Measurements from ENCODE around the gene EFCAB6. TPM values are rescaled to one million over a fixed set of nuclear protein-coding genes. Genes with fewer than 3 reads are reported as not detected.

EFCAB6 gene
- total RNA-seq, 1 donor from 2014 or later = 7.0 TPM

GRCh38 chr22:43479301-43479950, 332.7 kb downstream of the EFCAB6 start:
- H3K36me3 Mint-ChIP-seq (ENCODE audit: insufficient read depth) = no peaks in the 10 kb centered on the region
- no peak overlapping the region for H3K4me3 Mint-ChIP-seq (ENCODE audit: low read depth)
- no peak overlapping the region for H3K27ac Mint-ChIP-seq
- H3K4me1 Mint-ChIP-seq (ENCODE audit: low read depth) = peaks cover 3% of the 10 kb centered on the region
- no peaks in the 10 kb centered on the region for H3K9me3 Mint-ChIP-seq (ENCODE audit: low read depth)
- TF ChIP-seq CTCF (IDR thresholded peaks at IDR 0.05; ENCODE audit: unreplicated experiment) = no peak
- H3K27me3 Mint-ChIP-seq = peaks cover 10% of the 10 kb centered on the region
- no peak for DNase-seq (ENCODE audit: low spot score, unreplicated experiment)

Other genes starting within 250 kb of the EFCAB6 start
- 6.6 and 7.0 TPM in 2 replicates for gene SULT4A1, start 50.2 kb upstream of the EFCAB6 start, total RNA-seq
- not detected in 2 replicates for gene PNPLA5, start 79.7 kb upstream of the EFCAB6 start, total RNA-seq
- 11.4 and 12.2 TPM in 2 replicates for gene PNPLA3, start 111.5 kb upstream of the EFCAB6 start, total RNA-seq
- gene SAMM50, start 143.1 kb upstream of the EFCAB6 start, total RNA-seq = 50.9 and 53.7 TPM in 2 replicates
- gene PARVB, start 212.0 kb upstream of the EFCAB6 start, total RNA-seq = 10.6 and 11.8 TPM in 2 replicates